GM12892 (cell line): ENCODE results near the gene NACC2.

Experiments used
- POLR2A ChIP-seq: IDR thresholded peaks from 2 replicates; pipeline ENCODE4 v1.6.1; 2011; ENCODE audit warnings: low read depth, low read length, control low read depth
- POLR2AphosphoS5 ChIP-seq: IDR thresholded peaks from 2 replicates; pipeline ENCODE4 v1.6.1; 2011; ENCODE audit warnings: low read depth, low read length, control low read depth
- TAF1 ChIP-seq: IDR thresholded peaks from 2 replicates; pipeline ENCODE4 v1.6.1; 2011; ENCODE audit warnings: low read depth, mild to moderate bottlenecking, control low read depth, low read length, borderline replicate concordance

DNA sequence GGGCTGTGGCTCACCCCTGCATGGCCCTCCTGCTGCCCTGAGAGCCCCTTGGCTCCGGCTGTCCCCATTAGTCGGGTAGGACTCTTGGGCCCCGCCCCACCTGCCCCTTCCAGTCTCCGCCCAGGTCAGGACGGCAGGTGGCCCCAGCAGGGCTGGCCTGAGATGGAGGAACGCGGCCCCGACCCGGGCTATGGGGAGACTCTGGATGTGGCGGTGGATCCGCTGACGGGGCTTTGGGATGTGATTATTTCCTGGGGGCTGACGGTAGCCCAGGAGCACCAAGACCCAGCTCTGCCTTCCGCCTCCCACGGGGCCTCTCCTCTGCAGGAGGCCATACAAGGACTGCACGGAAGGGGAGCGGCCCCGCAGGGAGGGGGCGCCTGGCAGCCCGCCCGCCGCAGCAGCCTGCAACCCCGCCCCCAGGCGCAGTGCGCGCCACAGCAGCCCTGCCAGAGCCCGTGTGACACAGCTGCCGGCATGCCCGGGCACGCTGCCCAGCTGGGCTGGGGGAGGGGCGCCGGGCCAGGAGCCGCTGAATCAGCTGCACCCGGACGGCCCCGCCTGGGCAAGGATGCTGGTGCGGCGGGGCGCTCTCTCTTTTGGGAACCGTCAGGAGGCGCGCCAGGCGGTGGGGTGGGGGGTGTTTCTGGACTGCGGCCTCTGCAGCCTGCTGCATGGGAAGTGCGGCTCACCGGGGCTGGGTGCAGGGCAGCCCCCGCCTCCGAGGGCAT, 14.4 kb upstream of the NACC2 start:
- 0 out of 2 replicates have a peak, but pooled peaks have one; percentile 51 for TF ChIP-seq TAF1
- no peak for TF ChIP-seq POLR2AphosphoS5
- peak; percentile 66; the same call in 1 of the 2 replicates for TF ChIP-seq POLR2A
